Endodermal cell (in vitro differentiated cells): Measurements from ENCODE around the gene PLEKHA1. TPM values are rescaled to one million over a fixed set of nuclear protein-coding genes. Genes with fewer than 3 reads are reported as not detected.

Source experiments
- DNase-seq: peaks from one replicate; pipeline ENCODE4 v3.0.0-alpha.2; 2017
- H3K27ac ChIP-seq: 2 replicates; pipeline ENCODE4 v1.5.1; 2013; ENCODE audit warnings: mild to moderate bottlenecking, low read depth, low read length, moderate library complexity
- H3K27me3 ChIP-seq: 2 replicates; pipeline ENCODE4 v1.6.1; 2013; ENCODE audit warnings: mild to moderate bottlenecking, low read length, moderate library complexity; ENCODE audit not compliant: insufficient read depth, control insufficient read depth, poor library complexity, severe bottlenecking
- H3K36me3 ChIP-seq: 2 replicates; pipeline ENCODE4 v1.7.0; 2013; ENCODE audit warnings: mild to moderate bottlenecking, low read length, moderate library complexity; ENCODE audit not compliant: control insufficient read depth, insufficient read depth
- H3K4me1 ChIP-seq: one replicate; pipeline ENCODE4 v1.7.0; 2013; ENCODE audit warnings: low read length; ENCODE audit not compliant: control insufficient read depth, insufficient read depth
- H3K4me3 ChIP-seq: 2 replicates; pipeline ENCODE4 v1.5.1; 2013; ENCODE audit warnings: mild to moderate bottlenecking, low read length, moderate library complexity
- H3K9ac ChIP-seq: 2 replicates; pipeline ENCODE4 v1.6.1; 2013; ENCODE audit warnings: mild to moderate bottlenecking, low read length, moderate library complexity; ENCODE audit not compliant: poor library complexity, severe bottlenecking; ENCODE audit errors: extremely low read depth
- H3K9me3 ChIP-seq: 2 replicates; pipeline ENCODE4 v1.6.1; 2013; ENCODE audit warnings: mild to moderate bottlenecking, low read length, moderate library complexity; ENCODE audit not compliant: control insufficient read depth
- H3K27ac Mint-ChIP-seq: 2 replicates; pipeline ENCODE4 v1.8.0; 2020; ENCODE audit warnings: mixed read lengths
- H3K27me3 Mint-ChIP-seq: 2 replicates; pipeline ENCODE4 v1.8.0; 2021; ENCODE audit warnings: mild to moderate bottlenecking, mixed read lengths; ENCODE audit not compliant: insufficient read depth
- H3K36me3 Mint-ChIP-seq: 2 replicates; pipeline ENCODE4 v1.8.0; 2020; ENCODE audit warnings: low read depth, mixed read lengths
- H3K4me1 Mint-ChIP-seq: 2 replicates; pipeline ENCODE4 v1.8.0; 2020; ENCODE audit warnings: mixed read lengths
- H3K4me3 Mint-ChIP-seq: 2 replicates; pipeline ENCODE4 v1.8.0; 2020; ENCODE audit warnings: mild to moderate bottlenecking, moderate library complexity, mixed read lengths
- H3K9me3 Mint-ChIP-seq: 2 replicates; pipeline ENCODE4 v1.8.0; 2020; ENCODE audit warnings: mild to moderate bottlenecking, mixed read lengths
- CTCF ChIP-seq: fragments of 200-600 bp; sonication (generic); conservative IDR thresholded peaks from 2 replicates; pipeline ENCODE4 v1.5.0; 2021; ENCODE audit warnings: antibody characterized with exemption, mild to moderate bottlenecking
- WGBS, 2 experiments: methylation state at CpG; one replicate each; pipeline versions ENCODE4 v1.1.5 to v1.1.7; 2013; ENCODE audit warnings: missing lambda C conversion rate in 2 of 2, mixed read lengths in 1 of 2; ENCODE audit not compliant: insufficient coverage in 1 of 2, insufficient read length in 1 of 2; 5-methylcytosine and 5-hydroxymethylcytosine counted together
- total RNA-seq, 2 donors: library from RNA; stranded (reverse); fragmentation: NEBNext Ultra II Directional in 1 of 2; extraction: Animal tissue kit (Norgen Biotek cat#: 25700) in 1 of 2; gene quantifications; 2 replicates in 1 of 2; 3 replicates in 1 of 2; pipeline ENCODE4 v1.2.1, GENCODE V29; 2021

The PLEKHA1 gene
- total RNA-seq, 2 donors from 2014 or later, result 29.6 to 49.0 TPM

GRCh38 chr10:122352817-122353525 lies 21.5 kb upstream of the PLEKHA1 start:
- Histone ChIP-seq H3K9ac (no peak overlapping the region), H3K27ac (no peak overlapping the region), H3K36me3 (no peaks in the 10 kb centered on the region), H3K9me3 (no peaks in the 10 kb centered on the region), H3K27me3 (no peaks in the 10 kb centered on the region), H3K4me3 (no peak overlapping the region), H3K4me1 (no peaks in the 10 kb centered on the region)
- Mint-ChIP-seq H3K36me3 (no peaks in the 10 kb centered on the region), H3K9me3 (peaks cover 9% of the 10 kb centered on the region), H3K27ac (no peak overlapping the region), H3K4me3 (no peak overlapping the region), H3K27me3 (peaks cover 2% of the 10 kb centered on the region), H3K4me1 (peaks cover 2% of the 10 kb centered on the region)
- no peak for TF ChIP-seq CTCF
- DNase-seq, result peak; percentile 36
- 81 to 83% methylated on average over 7 to 8 of the region's 8 CpGs for WGBS, 2 experiments

GRCh38 chr10:122354383-122354782 lies 20.1 kb upstream of the PLEKHA1 start:
- Mint-ChIP-seq H3K36me3 (no peaks in the 10 kb centered on the region), H3K4me1 (peaks cover 2% of the 10 kb centered on the region), H3K27ac (no peak overlapping the region), H3K27me3 (peaks cover 2% of the 10 kb centered on the region), H3K9me3 (peaks cover 11% of the 10 kb centered on the region), H3K4me3 (no peak overlapping the region)
- Histone ChIP-seq H3K27me3 (no peaks in the 10 kb centered on the region), H3K4me3 (no peak overlapping the region), H3K36me3 (no peaks in the 10 kb centered on the region), H3K9me3 (peaks cover 5% of the 10 kb centered on the region), H3K9ac (no peak overlapping the region), H3K27ac (no peak overlapping the region), H3K4me1 (no peaks in the 10 kb centered on the region)
- peak; percentile 6 for DNase-seq
- TF ChIP-seq CTCF, result no peak
- 93% methylated on average over 2 of the region's 2 CpGs; no CpG with 5 or more reads in 1 of the 2 experiments for WGBS, 2 experiments

GRCh38 chr10:122357685-122358084 lies 16.8 kb upstream of the PLEKHA1 start:
- peaks cover 9% of the 10 kb centered on the region for H3K9me3 Mint-ChIP-seq
- WGBS, 2 experiments, result 92 to 94% methylated on average over 3 to 4 of the region's 4 CpGs
- TF ChIP-seq CTCF, result no peak
- H3K27me3 ChIP-seq, result no peaks in the 10 kb centered on the region
- no peaks in the 10 kb centered on the region for H3K36me3 Mint-ChIP-seq
- H3K4me3 ChIP-seq, result no peak overlapping the region
- H3K4me3 Mint-ChIP-seq, result no peak overlapping the region
- no peak overlapping the region for H3K27ac ChIP-seq
- no peaks in the 10 kb centered on the region for H3K4me1 ChIP-seq
- H3K36me3 ChIP-seq, result no peaks in the 10 kb centered on the region
- peaks cover 2% of the 10 kb centered on the region for H3K4me1 Mint-ChIP-seq
- peaks cover 2% of the 10 kb centered on the region for H3K27me3 Mint-ChIP-seq
- DNase-seq, result peak; percentile 15
- no peak overlapping the region for H3K27ac Mint-ChIP-seq
- H3K9me3 ChIP-seq, result peaks cover 5% of the 10 kb centered on the region
- H3K9ac ChIP-seq, result no peak overlapping the region
